Measurements from ENCODE around the gene DHCR24.

The DHCR24 gene

GRCh38 chr1:54848134-54848948 is 38.7 kb downstream of the DHCR24 start:
- DNase-seq (ENCODE audit: extremely low read depth, low read depth), result no peak
- TF ChIP-seq CTCF (IDR thresholded peaks at IDR 0.05; ENCODE audit: low read depth, low read length), result no peak

- no peak for DNase-seq (ENCODE audit: extremely low read depth, low read depth)
- no peak for TF ChIP-seq CTCF (IDR thresholded peaks at IDR 0.05; ENCODE audit: low read depth, low read length)
Observed at GRCh38 chr1:54846716-54847284, 40.2 kb downstream of the DHCR24 start.

GRCh38 chr1:54846301-54846700 is 40.7 kb downstream of the DHCR24 start:
- no peak for TF ChIP-seq CTCF (IDR thresholded peaks at IDR 0.05; ENCODE audit: low read depth, low read length)
- no peak for DNase-seq (ENCODE audit: extremely low read depth, low read depth)

- no peak for DNase-seq (ENCODE audit: extremely low read depth, low read depth)
- TF ChIP-seq CTCF (IDR thresholded peaks at IDR 0.05; ENCODE audit: low read depth, low read length), result no peak
Observed at GRCh38 chr1:54845772-54846171, 41.2 kb downstream of the DHCR24 start.

- no peak for DNase-seq (ENCODE audit: extremely low read depth, low read depth)
- TF ChIP-seq CTCF (IDR thresholded peaks at IDR 0.05; ENCODE audit: low read depth, low read length), result no peak
Observed at GRCh38 chr1:54844564-54844963, 42.4 kb downstream of the DHCR24 start.

- DNase-seq (ENCODE audit: extremely low read depth, low read depth), result no peak
- no peak for TF ChIP-seq CTCF (IDR thresholded peaks at IDR 0.05; ENCODE audit: low read depth, low read length)
Observed at GRCh38 chr1:54843449-54843848, 43.5 kb downstream of the DHCR24 start.

- TF ChIP-seq CTCF (IDR thresholded peaks at IDR 0.05; ENCODE audit: low read depth, low read length), result no peak
- DNase-seq (ENCODE audit: extremely low read depth, low read depth), result no peak
Observed at GRCh38 chr1:54842963-54843362, 44.0 kb downstream of the DHCR24 start.
